Neural progenitor cell (in vitro differentiated cells): Measurements from ENCODE around the gene CDCA7L. TPM values are rescaled to one million over a fixed set of nuclear protein-coding genes. Genes with fewer than 3 reads are reported as not detected.

Source experiments
- DNase-seq: peaks from one replicate; pipeline ENCODE4 v3.0.0-alpha.2; 2016; ENCODE audit warnings: low spot score
- H2AFZ ChIP-seq: fragments of 200-600 bp; sonication (generic); replicated peaks from 2 replicates; pipeline ENCODE4 v1.6.1; 2016; ENCODE audit warnings: antibody characterized with exemption
- H3F3A ChIP-seq: fragments of 200-600 bp; sonication (generic); 2 replicates; pipeline ENCODE4 v1.6.1; 2016; ENCODE audit warnings: antibody characterized with exemption, low read depth
- H3K27ac ChIP-seq: fragments of 200-600 bp; sonication (generic); 2 replicates; pipeline ENCODE4 v1.5.1; 2016; ENCODE audit warnings: mild to moderate bottlenecking
- H3K27me3 ChIP-seq: fragments of 200-600 bp; sonication (generic); 2 replicates; pipeline ENCODE4 v1.6.1; 2016; ENCODE audit warnings: mild to moderate bottlenecking, moderate library complexity
- H3K36me3 ChIP-seq: fragments of 200-600 bp; sonication (generic); 2 replicates; pipeline ENCODE4 v1.5.1; 2016
- H3K4me1 ChIP-seq: fragments of 200-600 bp; sonication (generic); 2 replicates; pipeline ENCODE4 v1.6.1; 2016; ENCODE audit warnings: mixed run types
- H3K4me2 ChIP-seq: fragments of 200-600 bp; sonication (generic); 2 replicates; pipeline ENCODE4 v1.6.1; 2016
- H3K4me3 ChIP-seq: fragments of 200-600 bp; sonication (generic); 2 replicates; pipeline ENCODE4 v1.5.1; 2016
- H3K79me2 ChIP-seq: fragments of 200-600 bp; sonication (generic); 2 replicates; pipeline ENCODE4 v1.6.1; 2016; ENCODE audit warnings: low read depth
- H3K9ac ChIP-seq: fragments of 200-600 bp; sonication (generic); 2 replicates; pipeline ENCODE4 v1.6.1; 2016
- H3K9me3 ChIP-seq: fragments of 200-600 bp; sonication (generic); 2 replicates; pipeline ENCODE4 v1.5.1; 2016; ENCODE audit warnings: low read depth
- H4K20me1 ChIP-seq: fragments of 200-600 bp; sonication (generic); 2 replicates; pipeline ENCODE4 v1.6.1; 2016; ENCODE audit warnings: low read depth
- H3K27ac Mint-ChIP-seq: 3 replicates; pipeline ENCODE4 v1.8.0; 2021; ENCODE audit warnings: mixed read lengths
- H3K27me3 Mint-ChIP-seq: 2 replicates; pipeline ENCODE4 v1.8.0; 2022; ENCODE audit warnings: low read depth, mild to moderate bottlenecking, inconsistent platforms, moderate library complexity, mixed read lengths; ENCODE audit not compliant: insufficient read depth
- H3K36me3 Mint-ChIP-seq: 3 replicates; pipeline ENCODE4 v1.8.0; 2021; ENCODE audit warnings: mixed read lengths
- H3K4me1 Mint-ChIP-seq: 3 replicates; pipeline ENCODE4 v1.8.0; 2021; ENCODE audit warnings: mixed read lengths
- H3K4me3 Mint-ChIP-seq: 3 replicates; pipeline ENCODE4 v1.8.0; 2021; ENCODE audit warnings: mild to moderate bottlenecking, moderate library complexity, mixed read lengths
- H3K9me3 Mint-ChIP-seq: 3 replicates; pipeline ENCODE4 v1.8.0; 2020; ENCODE audit warnings: mixed read lengths
- EZH2 ChIP-seq: fragments of 200-600 bp; sonication (generic); IDR thresholded peaks from 2 replicates; pipeline ENCODE4 v1.6.1; 2017; ENCODE audit warnings: antibody characterized with exemption, mild to moderate bottlenecking, moderate library complexity
- EZH2phosphoT487 ChIP-seq: fragments of 200-600 bp; sonication (generic); IDR thresholded peaks from 2 replicates; pipeline ENCODE4 v1.6.1; 2017; ENCODE audit warnings: antibody characterized with exemption
- total RNA-seq: library from RNA; depleted of rRNA; stranded (reverse); fragments of >200 nt; gene quantifications from 2 replicates; pipeline ENCODE4 v1.2.3, GENCODE V29; 2015; ENCODE audit warnings: low replicate concordance
- TF ChIP-seq, protein P1 (sequence below): fragments of 200-600 bp; sonication (generic); IDR thresholded peaks from 2 replicates; pipeline ENCODE4 v1.5.1; 2017; ENCODE audit warnings: antibody characterized with exemption, mild to moderate bottlenecking

Gene CDCA7L
- total RNA-seq, 1 donor from 2014 or later: 39.9 TPM

DNA sequence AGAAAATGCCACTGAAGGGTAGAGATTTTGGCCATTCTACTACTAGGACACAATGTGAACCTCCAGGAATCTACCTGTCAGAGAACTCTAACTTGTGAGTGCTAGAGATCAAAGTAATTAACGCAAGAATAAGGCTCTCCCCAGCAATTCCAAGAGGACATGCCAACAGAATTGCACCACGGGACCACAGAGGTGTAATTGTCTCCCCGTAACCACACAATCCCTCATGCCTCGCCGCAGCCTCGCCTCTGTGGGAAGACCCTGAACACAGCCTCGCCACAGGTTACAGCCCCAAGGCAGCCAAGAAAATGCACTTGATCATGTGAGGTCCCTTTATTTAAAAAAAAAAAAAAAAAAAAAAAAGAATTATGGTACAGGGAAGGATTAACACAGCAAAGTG, 29.5 kb downstream of the CDCA7L start:
- H3K27ac Mint-ChIP-seq: no peak overlapping the region
- Histone ChIP-seq H3K27me3 (no peaks in the 10 kb centered on the region), H3K27ac (no peak overlapping the region), H3K9ac (no peak overlapping the region), H4K20me1 (peaks cover 11% of the 10 kb centered on the region), H3F3A (peaks cover 8% of the 10 kb centered on the region), H2AFZ (no peak overlapping the region), H3K4me3 (no peak overlapping the region), H3K79me2 (peaks cover 31% of the 10 kb centered on the region), H3K4me2 (no peak overlapping the region), H3K4me1 (peaks cover 43% of the 10 kb centered on the region), H3K36me3 (no peaks in the 10 kb centered on the region), H3K9me3 (no peaks in the 10 kb centered on the region)
- no peak for TF ChIP-seq EZH2
- TF ChIP-seq, protein P1, sequence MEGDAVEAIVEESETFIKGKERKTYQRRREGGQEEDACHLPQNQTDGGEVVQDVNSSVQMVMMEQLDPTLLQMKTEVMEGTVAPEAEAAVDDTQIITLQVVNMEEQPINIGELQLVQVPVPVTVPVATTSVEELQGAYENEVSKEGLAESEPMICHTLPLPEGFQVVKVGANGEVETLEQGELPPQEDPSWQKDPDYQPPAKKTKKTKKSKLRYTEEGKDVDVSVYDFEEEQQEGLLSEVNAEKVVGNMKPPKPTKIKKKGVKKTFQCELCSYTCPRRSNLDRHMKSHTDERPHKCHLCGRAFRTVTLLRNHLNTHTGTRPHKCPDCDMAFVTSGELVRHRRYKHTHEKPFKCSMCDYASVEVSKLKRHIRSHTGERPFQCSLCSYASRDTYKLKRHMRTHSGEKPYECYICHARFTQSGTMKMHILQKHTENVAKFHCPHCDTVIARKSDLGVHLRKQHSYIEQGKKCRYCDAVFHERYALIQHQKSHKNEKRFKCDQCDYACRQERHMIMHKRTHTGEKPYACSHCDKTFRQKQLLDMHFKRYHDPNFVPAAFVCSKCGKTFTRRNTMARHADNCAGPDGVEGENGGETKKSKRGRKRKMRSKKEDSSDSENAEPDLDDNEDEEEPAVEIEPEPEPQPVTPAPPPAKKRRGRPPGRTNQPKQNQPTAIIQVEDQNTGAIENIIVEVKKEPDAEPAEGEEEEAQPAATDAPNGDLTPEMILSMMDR: no peak
- TF ChIP-seq EZH2phosphoT487: no peak
- no peak overlapping the region for H3K4me3 Mint-ChIP-seq
- DNase-seq: no peak
- no peaks in the 10 kb centered on the region for H3K9me3 Mint-ChIP-seq
- no peaks in the 10 kb centered on the region for H3K27me3 Mint-ChIP-seq
- peaks cover 56% of the 10 kb centered on the region for H3K4me1 Mint-ChIP-seq
- H3K36me3 Mint-ChIP-seq: peaks cover 36% of the 10 kb centered on the region

DNA sequence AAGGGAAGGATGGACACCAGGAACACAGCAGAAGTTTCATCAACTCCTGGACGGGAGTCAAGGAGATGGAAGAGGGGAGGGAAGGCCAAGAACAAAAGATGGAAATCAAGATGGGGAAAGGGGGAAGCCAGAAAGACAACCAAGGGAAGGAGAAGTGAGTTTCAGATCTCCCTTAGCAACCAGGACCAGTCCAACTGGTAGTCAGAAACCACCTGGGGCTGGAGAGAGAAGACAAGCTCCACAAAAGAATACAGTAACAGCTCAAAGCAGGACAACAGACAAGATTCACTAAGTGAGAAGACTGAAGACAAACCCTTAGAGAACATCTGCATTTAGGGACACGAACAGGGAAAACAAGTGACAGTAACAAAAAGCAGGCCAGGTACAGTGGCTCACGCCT, 30.6 kb downstream of the CDCA7L start:
- no peaks in the 10 kb centered on the region for H3K9me3 Mint-ChIP-seq

DNA sequence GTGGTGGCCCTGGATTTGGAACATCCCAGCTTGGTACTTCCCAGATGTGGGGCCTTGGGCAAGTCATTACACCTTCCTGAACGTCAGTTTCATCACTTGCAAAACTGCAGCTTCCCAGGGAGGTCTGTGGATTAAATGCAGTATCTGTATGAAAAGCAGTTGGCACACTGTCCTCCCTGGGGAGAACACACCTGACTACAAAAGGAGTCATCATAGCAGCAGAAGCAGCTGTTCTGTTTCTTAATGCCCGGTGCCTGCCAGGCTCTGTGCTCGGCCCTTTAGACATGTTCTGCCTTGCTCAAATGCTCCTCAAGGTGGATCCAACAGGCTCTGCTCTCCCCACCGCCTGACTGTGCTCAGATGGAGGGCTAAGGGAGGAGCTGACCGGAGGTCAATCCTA, 31.0 kb downstream of the CDCA7L start:
- peaks cover 45% of the 10 kb centered on the region for H3K36me3 Mint-ChIP-seq

More for the DNA sequence above, 30.6 kb downstream of the CDCA7L start:
- Histone ChIP-seq H3K4me2 (no peak overlapping the region), H2AFZ (no peak overlapping the region), H3K9ac (no peak overlapping the region), H3K27ac (no peak overlapping the region), H3K4me1 (peaks cover 33% of the 10 kb centered on the region), H3K27me3 (no peaks in the 10 kb centered on the region), H3K4me3 (no peak overlapping the region), H3K36me3 (no peaks in the 10 kb centered on the region), H4K20me1 (peaks cover under 1% of the 10 kb centered on the region), H3F3A (no peaks in the 10 kb centered on the region), H3K9me3 (no peaks in the 10 kb centered on the region), H3K79me2 (peaks cover 22% of the 10 kb centered on the region)
- Mint-ChIP-seq H3K27me3 (no peaks in the 10 kb centered on the region), H3K27ac (no peak overlapping the region), H3K36me3 (peaks cover 41% of the 10 kb centered on the region), H3K4me1 (peaks cover 46% of the 10 kb centered on the region), H3K4me3 (no peak overlapping the region)
- TF ChIP-seq EZH2 (no peak), EZH2phosphoT487 (no peak)
- TF ChIP-seq, protein P1: no peak
- DNase-seq: no peak

More for the DNA sequence above, 31.0 kb downstream of the CDCA7L start:
- Histone ChIP-seq H3K4me3 (no peak overlapping the region), H2AFZ (no peak overlapping the region), H4K20me1 (no peaks in the 10 kb centered on the region), H3K79me2 (peaks cover 17% of the 10 kb centered on the region), H3K4me1 (peaks cover 28% of the 10 kb centered on the region), H3K9ac (no peak overlapping the region), H3F3A (no peaks in the 10 kb centered on the region), H3K9me3 (no peaks in the 10 kb centered on the region), H3K4me2 (no peak overlapping the region), H3K27me3 (no peaks in the 10 kb centered on the region), H3K27ac (no peak overlapping the region), H3K36me3 (no peaks in the 10 kb centered on the region)
- H3K4me3 Mint-ChIP-seq: no peak overlapping the region
- H3K27me3 Mint-ChIP-seq: no peaks in the 10 kb centered on the region
- no peaks in the 10 kb centered on the region for H3K9me3 Mint-ChIP-seq
- no peak overlapping the region for H3K27ac Mint-ChIP-seq
- H3K4me1 Mint-ChIP-seq: peaks cover 42% of the 10 kb centered on the region
- TF ChIP-seq, protein P1: no peak
- TF ChIP-seq EZH2 (no peak), EZH2phosphoT487 (no peak)
- DNase-seq: no peak
